Parathyroid adenoma (tissue), 2 donors: ENCODE measurements around the gene FBXL17.

Experiments used
- H2AFZ ChIP-seq: fragments of 300-600 bp; sonication (generic); one replicate; pipeline ENCODE4 v1.7.0; 2017; ENCODE audit warnings: antibody characterized with exemption, mild to moderate bottlenecking
- H3K27ac ChIP-seq: fragments of 300-600 bp; sonication (generic); one replicate; pipeline ENCODE4 v1.7.0; 2017
- H3K27me3 ChIP-seq: fragments of 300-600 bp; sonication (generic); one replicate; pipeline ENCODE4 v1.7.0; 2017; ENCODE audit warnings: low read length; ENCODE audit not compliant: control insufficient read depth, insufficient read depth
- H3K36me3 ChIP-seq: fragments of 300-600 bp; sonication (generic); one replicate; pipeline ENCODE4 v1.7.0; 2017; ENCODE audit warnings: low read length; ENCODE audit not compliant: control insufficient read depth, insufficient read depth
- H3K4me1 ChIP-seq: fragments of 300-600 bp; sonication (generic); one replicate; pipeline ENCODE4 v1.7.0; 2017; ENCODE audit warnings: control low read depth
- H3K4me2 ChIP-seq: fragments of 300-600 bp; sonication (generic); one replicate; pipeline ENCODE4 v1.7.0; 2017; ENCODE audit warnings: low read length
- H3K4me3 ChIP-seq: fragments of 300-600 bp; sonication (generic); one replicate; pipeline ENCODE4 v1.7.0; 2017; ENCODE audit warnings: low read depth, low read length
- H3K79me2 ChIP-seq: fragments of 300-600 bp; sonication (generic); one replicate; pipeline ENCODE4 v1.7.0; 2017; ENCODE audit warnings: control low read depth
- H3K9ac ChIP-seq: fragments of 300-600 bp; sonication (generic); one replicate; pipeline ENCODE4 v1.7.0; 2017; ENCODE audit warnings: mild to moderate bottlenecking
- H3K9me3 ChIP-seq: fragments of 300-600 bp; sonication (generic); one replicate; pipeline ENCODE4 v1.7.0; 2017; ENCODE audit warnings: low read length; ENCODE audit not compliant: control insufficient read depth
- CTCF ChIP-seq: fragments of 300-600 bp; sonication (generic); IDR thresholded peaks from one replicate; pipeline ENCODE4 v1.7.0; 2017; ENCODE audit warnings: antibody characterized with exemption, mild to moderate bottlenecking
- donor health status: primary hyperparathyroidism.

The FBXL17 gene

DNA sequence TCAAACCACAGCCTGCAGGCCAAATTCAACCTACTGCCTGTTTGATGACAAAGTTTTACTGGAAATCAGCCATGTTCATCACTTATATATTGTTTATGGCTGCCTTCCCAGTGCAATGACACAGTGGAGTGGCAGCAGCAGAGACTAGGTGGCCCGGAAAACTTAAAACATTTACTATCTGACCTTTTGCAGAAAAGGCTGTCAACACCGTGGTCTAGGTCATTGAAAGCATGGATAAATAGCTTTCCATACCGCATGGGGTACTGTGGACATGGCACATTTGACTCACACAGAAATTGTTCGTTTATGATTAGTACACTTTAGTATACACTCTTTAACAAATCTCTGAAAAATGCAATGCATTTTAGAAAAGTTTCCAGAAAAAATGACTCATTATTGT lies 412.9 kb downstream of the FBXL17 start:
- Histone ChIP-seq H3K36me3 (no peaks in the 10 kb centered on the region), H3K4me3 (no peak overlapping the region), H3K79me2 (no peaks in the 10 kb centered on the region), H3K9ac (no peak overlapping the region), H2AFZ (no peak overlapping the region), H3K27me3 (no peaks in the 10 kb centered on the region), H3K4me2 (no peak overlapping the region), H3K9me3 (no peaks in the 10 kb centered on the region), H3K4me1 (no peaks in the 10 kb centered on the region), H3K27ac (no peak overlapping the region)
- TF ChIP-seq CTCF = no peak

DNA sequence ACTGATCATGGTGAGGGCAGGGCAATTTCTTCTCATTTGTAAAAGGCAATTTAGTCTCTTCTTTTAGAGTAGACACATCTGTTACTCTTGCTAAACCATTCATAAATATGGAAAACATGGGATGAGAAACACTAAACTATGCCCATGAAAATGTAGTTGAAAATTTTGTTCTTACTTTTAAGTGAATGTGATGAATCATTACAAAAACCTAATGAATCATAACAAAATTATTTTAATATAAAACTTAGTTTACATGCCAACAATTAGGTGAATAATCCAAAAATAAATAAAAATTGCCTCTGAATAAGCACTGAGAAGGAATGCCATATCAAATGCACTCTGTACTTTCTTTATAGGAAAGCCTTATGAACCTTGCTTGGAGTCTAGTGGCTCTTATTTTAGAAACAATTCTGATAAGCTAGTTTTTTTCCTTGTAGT lies 413.5 kb downstream of the FBXL17 start:
- H3K4me2 ChIP-seq = no peak overlapping the region
- no peak overlapping the region for H3K9ac ChIP-seq
- no peak overlapping the region for H2AFZ ChIP-seq
- no peaks in the 10 kb centered on the region for H3K27me3 ChIP-seq
- H3K36me3 ChIP-seq = no peaks in the 10 kb centered on the region
- no peak overlapping the region for H3K4me3 ChIP-seq
- no peaks in the 10 kb centered on the region for H3K9me3 ChIP-seq
- no peak for TF ChIP-seq CTCF
- H3K79me2 ChIP-seq = no peaks in the 10 kb centered on the region
- no peaks in the 10 kb centered on the region for H3K4me1 ChIP-seq
- no peak overlapping the region for H3K27ac ChIP-seq

DNA sequence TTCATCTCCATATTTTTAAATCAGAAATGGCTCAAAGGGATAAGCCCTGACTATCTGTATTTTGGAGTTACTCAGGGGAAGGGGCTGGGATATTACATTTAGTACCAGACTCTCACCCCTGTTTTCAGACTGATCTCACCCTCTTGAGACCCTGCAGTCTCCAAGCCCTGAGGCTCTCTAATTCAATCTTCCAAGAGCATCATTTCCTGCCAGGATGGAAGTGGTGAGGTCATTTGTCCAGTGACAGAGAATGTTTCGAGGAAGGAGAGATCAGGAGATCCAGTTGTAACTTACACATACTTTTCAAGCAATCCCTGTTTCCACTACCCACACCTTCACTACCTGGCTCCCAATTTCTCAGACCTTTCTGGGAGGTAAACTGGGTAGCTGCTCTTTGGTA lies 415.7 kb downstream of the FBXL17 start:
- H3K27ac ChIP-seq = no peak overlapping the region
- H3K27me3 ChIP-seq = no peaks in the 10 kb centered on the region
- no peak overlapping the region for H2AFZ ChIP-seq
- H3K4me3 ChIP-seq = no peak overlapping the region
- H3K9me3 ChIP-seq = no peaks in the 10 kb centered on the region
- no peaks in the 10 kb centered on the region for H3K4me1 ChIP-seq
- no peaks in the 10 kb centered on the region for H3K79me2 ChIP-seq
- no peak overlapping the region for H3K4me2 ChIP-seq
- no peak overlapping the region for H3K9ac ChIP-seq
- no peaks in the 10 kb centered on the region for H3K36me3 ChIP-seq
- TF ChIP-seq CTCF = no peak

GRCh38 chr5:107964722-107965121 lies 417.2 kb downstream of the FBXL17 start:
- Histone ChIP-seq H3K9me3 (no peaks in the 10 kb centered on the region), H3K4me3 (no peak overlapping the region), H3K27me3 (no peaks in the 10 kb centered on the region), H3K79me2 (no peaks in the 10 kb centered on the region), H2AFZ (no peak overlapping the region), H3K27ac (no peak overlapping the region), H3K9ac (no peak overlapping the region), H3K4me1 (no peaks in the 10 kb centered on the region), H3K36me3 (no peaks in the 10 kb centered on the region), H3K4me2 (no peak overlapping the region)
- no peak for TF ChIP-seq CTCF

GRCh38 chr5:107959573-107960279 lies 422.2 kb downstream of the FBXL17 start:
- Histone ChIP-seq H3K4me3 (no peak overlapping the region), H3K4me2 (no peak overlapping the region), H3K27me3 (no peaks in the 10 kb centered on the region), H3K36me3 (no peaks in the 10 kb centered on the region), H3K79me2 (no peaks in the 10 kb centered on the region), H3K9ac (no peak overlapping the region), H3K27ac (no peak overlapping the region), H3K9me3 (no peaks in the 10 kb centered on the region), H2AFZ (no peak overlapping the region), H3K4me1 (no peaks in the 10 kb centered on the region)
- TF ChIP-seq CTCF = no peak
